Activated naive CD8-positive, alpha-beta T cell treated with anti-CD3 and anti-CD28 coated beads, Interleukin-2, amount 50 U/mL, for 24 hours (primary cell): Measurements from ENCODE around the gene AHCYL2.
"Not testable (repeated sequence)": the region's sequence is repeated elsewhere in the genome, so short reads cannot be mapped to it uniquely, and the experiment has no call there.

Experiments used
- ATAC-seq: fragments of 150-1000 bp; cut with Tn5 transposase; one replicate; pipeline ENCODE4 v1.10.0; 2021
- DNase-seq: peaks from one replicate; pipeline ENCODE4 v3.0.0; 2021
- H3K27ac Mint-ChIP-seq: one replicate; pipeline ENCODE4 v1.8.0; 2021; ENCODE audit warnings: mild to moderate bottlenecking, mixed read lengths
- H3K27me3 Mint-ChIP-seq: one replicate; pipeline ENCODE4 v1.8.0; 2021; ENCODE audit warnings: mixed read lengths
- H3K36me3 Mint-ChIP-seq: one replicate; pipeline ENCODE4 v1.8.0; 2021; ENCODE audit warnings: low read depth, mixed read lengths
- H3K4me1 Mint-ChIP-seq: one replicate; pipeline ENCODE4 v1.8.0; 2021; ENCODE audit warnings: mixed read lengths
- H3K4me3 Mint-ChIP-seq: one replicate; pipeline ENCODE4 v1.8.0; 2021; ENCODE audit warnings: mild to moderate bottlenecking, moderate library complexity, mixed read lengths
- H3K9me3 Mint-ChIP-seq: one replicate; pipeline ENCODE4 v1.8.0; 2021; ENCODE audit warnings: mixed read lengths

The AHCYL2 gene

GRCh38 chr7:129394101-129394500 is 169.3 kb downstream of the AHCYL2 start:
- no peak overlapping the region for H3K4me3 Mint-ChIP-seq
- H3K36me3 Mint-ChIP-seq = no peaks in the 10 kb centered on the region
- no peaks in the 10 kb centered on the region for H3K4me1 Mint-ChIP-seq
- DNase-seq (no peak), ATAC-seq (no peak)
- H3K27ac Mint-ChIP-seq = no peak overlapping the region
- H3K9me3 Mint-ChIP-seq = no peaks in the 10 kb centered on the region
- H3K27me3 Mint-ChIP-seq = no peaks in the 10 kb centered on the region

- Mint-ChIP-seq H3K27ac (no peak overlapping the region), H3K4me1 (no peaks in the 10 kb centered on the region), H3K9me3 (no peaks in the 10 kb centered on the region), H3K36me3 (no peaks in the 10 kb centered on the region), H3K27me3 (no peaks in the 10 kb centered on the region), H3K4me3 (no peak overlapping the region)
- ATAC-seq (no peak), DNase-seq (no peak)
These were observed 170.4 kb downstream of the AHCYL2 start for GRCh38 chr7:129394982-129395914.

- DNase-seq (no peak), ATAC-seq (no peak)
- no peaks in the 10 kb centered on the region for H3K27me3 Mint-ChIP-seq
- no peak overlapping the region for H3K4me3 Mint-ChIP-seq
- peaks cover 10% of the 10 kb centered on the region for H3K36me3 Mint-ChIP-seq
- H3K27ac Mint-ChIP-seq = no peak overlapping the region
- peaks cover 20% of the 10 kb centered on the region for H3K4me1 Mint-ChIP-seq
- H3K9me3 Mint-ChIP-seq = no peaks in the 10 kb centered on the region
These were observed 176.6 kb downstream of the AHCYL2 start for GRCh38 chr7:129401228-129401966.

GRCh38 chr7:129401967-129402860 is 177.4 kb downstream of the AHCYL2 start:
- DNase-seq (peak; percentile 24), ATAC-seq (peak; percentile 77)
- Mint-ChIP-seq H3K27ac (no peak overlapping the region), H3K36me3 (peaks cover 10% of the 10 kb centered on the region), H3K9me3 (no peaks in the 10 kb centered on the region), H3K4me1 (peaks cover 20% of the 10 kb centered on the region), H3K4me3 (no peak overlapping the region), H3K27me3 (no peaks in the 10 kb centered on the region)

- Mint-ChIP-seq H3K9me3 (no peaks in the 10 kb centered on the region), H3K36me3 (peaks cover 24% of the 10 kb centered on the region), H3K27ac (no peak overlapping the region), H3K4me3 (no peak overlapping the region), H3K27me3 (no peaks in the 10 kb centered on the region), H3K4me1 (peaks cover 20% of the 10 kb centered on the region)
- ATAC-seq (no peak), DNase-seq (no peak)
These were observed 180.7 kb downstream of the AHCYL2 start for GRCh38 chr7:129405527-129405926.

GRCh38 chr7:129410238-129410637 is 185.4 kb downstream of the AHCYL2 start:
- H3K27ac Mint-ChIP-seq, H3K9me3 Mint-ChIP-seq: not testable (repeated sequence)
- peaks cover 34% of the 10 kb centered on the region for H3K36me3 Mint-ChIP-seq

GRCh38 chr7:129412501-129412900 is 187.7 kb downstream of the AHCYL2 start:
- peak overlapping the region; percentile 32 for H3K27ac Mint-ChIP-seq
- H3K4me3 Mint-ChIP-seq = no peak overlapping the region
- DNase-seq (no peak), ATAC-seq (no peak)
- H3K9me3 Mint-ChIP-seq = peaks cover 5% of the 10 kb centered on the region
- no peaks in the 10 kb centered on the region for H3K27me3 Mint-ChIP-seq
- no peaks in the 10 kb centered on the region for H3K4me1 Mint-ChIP-seq
- H3K36me3 Mint-ChIP-seq = peaks cover 33% of the 10 kb centered on the region

More at GRCh38 chr7:129410238-129410637, 185.4 kb downstream of the AHCYL2 start:
- not testable (repeated sequence) for DNase-seq, H3K4me3 Mint-ChIP-seq, H3K27me3 Mint-ChIP-seq, ATAC-seq, H3K4me1 Mint-ChIP-seq

- no peaks in the 10 kb centered on the region for H3K27me3 Mint-ChIP-seq
- no peak overlapping the region for H3K4me3 Mint-ChIP-seq
- ATAC-seq = no peak
- no peak for DNase-seq
- peaks cover 5% of the 10 kb centered on the region for H3K9me3 Mint-ChIP-seq
- H3K4me1 Mint-ChIP-seq = no peaks in the 10 kb centered on the region
- peaks cover 15% of the 10 kb centered on the region for H3K36me3 Mint-ChIP-seq
- H3K27ac Mint-ChIP-seq = no peak overlapping the region
These were observed 192.2 kb downstream of the AHCYL2 start for GRCh38 chr7:129417073-129417472.

- DNase-seq = no peak
- Mint-ChIP-seq H3K4me3 (no peak overlapping the region), H3K27ac (no peak overlapping the region), H3K36me3 (peaks cover 10% of the 10 kb centered on the region), H3K4me1 (no peaks in the 10 kb centered on the region), H3K27me3 (no peaks in the 10 kb centered on the region), H3K9me3 (no peaks in the 10 kb centered on the region)
- no peak for ATAC-seq
These were observed 197.0 kb downstream of the AHCYL2 start for GRCh38 chr7:129421717-129422250.

GRCh38 chr7:129422727-129423126 is 197.9 kb downstream of the AHCYL2 start:
- H3K4me1 Mint-ChIP-seq = no peaks in the 10 kb centered on the region
- no peak for ATAC-seq
- no peak overlapping the region for H3K4me3 Mint-ChIP-seq
- no peak for DNase-seq
- H3K27me3 Mint-ChIP-seq = no peaks in the 10 kb centered on the region
- no peak overlapping the region for H3K27ac Mint-ChIP-seq
- H3K9me3 Mint-ChIP-seq = no peaks in the 10 kb centered on the region
- H3K36me3 Mint-ChIP-seq = peaks cover 10% of the 10 kb centered on the region

- no peak overlapping the region for H3K27ac Mint-ChIP-seq
- H3K4me1 Mint-ChIP-seq = no peaks in the 10 kb centered on the region
- no peak overlapping the region for H3K4me3 Mint-ChIP-seq
- DNase-seq (no peak), ATAC-seq (no peak)
- no peaks in the 10 kb centered on the region for H3K27me3 Mint-ChIP-seq
- peaks cover 10% of the 10 kb centered on the region for H3K36me3 Mint-ChIP-seq
- no peaks in the 10 kb centered on the region for H3K9me3 Mint-ChIP-seq
These were observed 199.0 kb downstream of the AHCYL2 start for GRCh38 chr7:129423700-129424410.

- Mint-ChIP-seq H3K27me3 (peaks cover 3% of the 10 kb centered on the region), H3K9me3 (no peaks in the 10 kb centered on the region), H3K27ac (no peak overlapping the region), H3K36me3 (peaks cover 9% of the 10 kb centered on the region), H3K4me3 (no peak overlapping the region), H3K4me1 (no peaks in the 10 kb centered on the region)
- DNase-seq = no peak
- ATAC-seq = no peak
These were observed 201.7 kb downstream of the AHCYL2 start for GRCh38 chr7:129426482-129426881.

- DNase-seq = no peak
- Mint-ChIP-seq H3K9me3 (no peaks in the 10 kb centered on the region), H3K4me3 (no peak overlapping the region), H3K27me3 (peaks cover 10% of the 10 kb centered on the region), H3K4me1 (peaks cover under 1% of the 10 kb centered on the region), H3K36me3 (peaks cover 7% of the 10 kb centered on the region), H3K27ac (no peak overlapping the region)
- no peak for ATAC-seq
These were observed 202.8 kb downstream of the AHCYL2 start for GRCh38 chr7:129427526-129428045.
